ENCODE measurements around the gene MSRB2. TPM values are rescaled to one million over a fixed set of nuclear protein-coding genes. Genes with fewer than 3 reads are reported as not detected.

MSRB2 gene
- 21.3 and 23.5 TPM in 2 replicates for total RNA-seq

DNA sequence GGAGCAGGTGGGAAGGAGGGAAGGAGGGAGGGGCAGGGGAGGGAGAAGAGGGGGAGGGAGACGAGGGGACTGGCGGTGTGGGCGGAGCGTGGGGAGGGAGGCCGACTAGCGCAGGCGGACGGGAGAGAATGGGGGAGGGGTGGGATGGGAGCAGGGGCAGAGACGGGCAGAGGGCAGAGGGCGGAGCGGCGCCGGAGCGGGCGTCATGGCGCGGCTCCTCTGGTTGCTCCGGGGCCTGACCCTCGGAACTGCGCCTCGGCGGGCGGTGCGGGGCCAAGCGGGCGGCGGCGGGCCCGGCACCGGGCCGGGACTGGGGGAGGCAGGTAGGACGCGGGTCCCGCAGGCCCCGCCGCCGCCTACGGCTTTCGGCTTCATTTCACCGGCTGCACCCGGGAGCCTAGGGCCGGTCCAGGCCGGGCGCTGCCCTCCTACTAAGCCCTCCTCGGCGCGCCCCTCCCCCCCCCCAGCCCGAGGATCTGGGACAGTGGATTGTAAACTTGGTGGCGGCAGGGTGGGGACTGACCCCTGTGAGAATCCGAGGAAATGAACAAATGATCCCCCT is at the start of gene MSRB2:
Gene MSRB2, plus strand, starts transcription at position 176 of the 562 bp plus-strand sequence. Its CDS starts 30 bp downstream, at position 206.

Other genes starting within 250 kb of the MSRB2 start
- not detected in 2 replicates for gene ARMC3, start 167.5 kb upstream of the MSRB2 start, total RNA-seq
- gene PTF1A, start 96.7 kb downstream of the MSRB2 start, total RNA-seq: not detected in 2 replicates
- under 0.01 TPM in 1 of 2 replicates, not detected in the other for gene C10orf67, start 249.2 kb downstream of the MSRB2 start, total RNA-seq